Islet of Langerhans (tissue), 1 donor: Measurements from ENCODE around the gene MORN3.
"Not testable (repeated sequence)": the region's sequence is repeated elsewhere in the genome, so short reads cannot be mapped to it uniquely, and the experiment has no call there.

Source experiments
- FAIRE-seq: peaks from one replicate; lab custom pipeline; 2011; peaks lifted over from hg19 to GRCh38; lab: Jason Lieb, UNC

The MORN3 gene

DNA sequence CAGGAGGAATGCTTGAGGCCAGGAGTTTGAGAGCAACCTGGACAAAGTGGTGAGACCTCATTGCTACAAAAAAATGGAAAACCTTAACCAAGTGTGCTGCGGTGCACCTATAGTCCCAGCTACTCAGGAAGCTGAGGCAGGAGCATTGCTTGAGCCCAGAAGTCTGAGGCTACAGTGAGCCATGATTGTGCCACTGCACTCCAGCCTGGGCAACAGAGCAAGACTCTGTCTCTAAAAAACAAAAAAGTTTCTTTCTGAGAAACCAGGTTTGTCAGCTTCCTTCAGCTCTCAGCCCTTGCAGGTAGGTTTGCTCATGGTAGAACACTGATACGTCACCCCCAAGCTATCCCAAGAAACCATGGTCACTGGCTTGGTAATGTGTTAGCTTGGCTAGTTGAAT is 20.0 kb upstream of the MORN3 start:
- FAIRE-seq, result no peak

DNA sequence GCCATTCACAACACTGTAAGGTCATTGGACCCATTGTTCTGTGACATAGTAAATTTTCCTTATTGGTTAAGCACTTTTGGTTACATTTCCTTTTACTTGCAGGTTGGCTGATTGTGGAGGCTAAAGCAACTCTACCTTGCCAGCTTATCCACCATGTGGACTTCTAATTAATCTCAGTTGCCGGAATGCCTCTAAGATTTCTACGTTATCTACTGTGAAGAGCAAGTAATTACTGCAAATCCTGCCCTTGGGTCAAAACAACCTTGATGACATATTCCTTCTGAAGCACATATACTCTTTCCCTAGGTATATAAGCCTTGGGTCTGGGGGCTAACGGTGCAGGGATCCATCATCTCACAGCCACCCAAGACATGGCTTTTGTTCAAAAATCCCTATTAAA is 19.5 kb upstream of the MORN3 start:
- no peak for FAIRE-seq

DNA sequence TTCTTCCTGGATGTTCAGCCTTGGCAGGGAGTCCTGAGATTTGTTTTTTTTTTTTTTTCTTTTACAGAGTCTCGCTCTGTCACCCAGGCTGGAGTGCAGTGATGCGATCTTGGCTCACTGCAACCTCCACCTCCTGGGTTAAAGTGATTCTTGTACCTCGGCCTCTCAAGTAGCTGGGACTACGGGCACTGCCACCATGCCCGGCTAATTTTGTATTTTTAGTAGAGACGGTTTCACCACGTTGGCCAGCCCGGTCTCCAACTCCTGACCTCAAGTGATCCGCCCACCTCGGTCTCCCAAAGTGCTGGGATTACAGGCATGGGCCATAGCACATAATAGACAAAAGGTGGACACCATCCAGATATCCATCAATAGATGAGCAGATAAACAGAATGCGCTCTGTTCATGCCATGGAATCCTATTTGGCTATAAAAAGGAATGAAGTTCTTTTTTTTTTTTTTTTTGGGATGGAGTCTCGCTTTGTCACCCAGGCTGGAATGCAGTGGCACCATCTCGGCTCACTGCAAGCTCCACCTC is 10.3 kb upstream of the MORN3 start:
- FAIRE-seq, result not testable (repeated sequence)

DNA sequence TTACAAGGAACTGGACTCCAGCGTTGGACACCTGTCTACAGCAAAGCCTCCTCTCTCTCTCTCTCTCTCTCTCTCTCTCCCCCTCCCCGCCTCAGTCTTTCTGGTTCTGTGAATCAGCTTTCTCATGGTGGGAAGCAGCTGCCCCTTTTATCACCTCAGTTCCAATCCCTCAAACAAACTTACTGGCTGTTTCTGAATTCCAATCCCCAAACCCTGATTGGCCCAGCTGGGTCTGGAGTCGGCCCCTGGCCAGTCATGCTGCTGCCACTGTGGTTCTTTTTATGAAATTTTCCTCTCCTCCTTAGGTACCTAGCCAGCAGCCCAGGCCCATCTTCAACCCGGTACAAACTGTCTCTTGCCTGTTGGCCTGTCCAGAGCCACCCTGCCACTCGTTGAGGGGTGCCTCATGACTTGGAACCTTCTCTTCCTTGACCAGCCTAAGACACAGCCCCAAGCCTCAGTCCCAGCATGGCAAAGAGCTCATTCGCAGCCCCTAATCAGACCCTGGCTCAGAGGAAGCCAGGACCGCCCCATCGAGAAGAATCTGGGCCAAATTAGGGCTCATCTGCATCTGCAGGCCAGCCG is 9.4 kb upstream of the MORN3 start:
- no peak for FAIRE-seq

DNA sequence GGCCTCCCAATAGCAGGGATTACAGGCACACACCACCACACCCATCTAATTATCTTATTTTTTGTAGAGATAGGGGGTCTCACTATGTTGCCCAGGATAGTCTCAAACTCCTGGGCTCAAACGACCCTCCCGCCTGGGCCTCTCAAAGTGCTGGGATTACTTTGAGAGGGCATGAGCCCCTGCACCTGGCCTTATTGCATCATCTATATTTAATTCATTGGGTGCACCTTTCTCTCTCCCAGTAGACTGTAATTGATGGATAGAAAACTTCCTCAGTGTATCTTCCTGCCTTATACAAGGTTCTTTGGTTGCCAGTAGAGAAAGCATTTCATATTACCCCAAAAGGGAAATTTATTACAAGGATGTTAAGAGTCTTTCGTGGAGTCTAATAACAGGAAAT is 8.9 kb upstream of the MORN3 start:
- no peak for FAIRE-seq

DNA sequence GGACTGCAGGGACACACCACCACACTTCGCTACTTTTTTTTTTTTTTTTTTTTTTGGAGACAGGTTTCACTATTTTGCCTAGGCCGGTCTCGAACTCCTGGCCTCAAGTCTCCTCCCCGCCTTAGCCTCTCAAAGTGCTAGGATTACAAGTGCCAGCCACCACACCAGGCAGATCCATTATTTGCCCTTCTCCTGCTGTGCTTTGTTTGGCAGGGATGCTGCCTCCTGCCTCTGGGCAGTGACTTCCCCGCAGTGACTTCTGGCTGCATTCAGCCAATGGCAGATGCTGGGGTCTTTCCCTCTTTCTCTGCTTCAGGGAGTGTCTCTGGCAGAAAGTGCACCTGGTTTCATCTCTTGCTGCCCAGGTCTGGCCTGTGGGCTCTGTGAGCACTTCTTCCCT is 6.7 kb upstream of the MORN3 start:
- no peak for FAIRE-seq

DNA sequence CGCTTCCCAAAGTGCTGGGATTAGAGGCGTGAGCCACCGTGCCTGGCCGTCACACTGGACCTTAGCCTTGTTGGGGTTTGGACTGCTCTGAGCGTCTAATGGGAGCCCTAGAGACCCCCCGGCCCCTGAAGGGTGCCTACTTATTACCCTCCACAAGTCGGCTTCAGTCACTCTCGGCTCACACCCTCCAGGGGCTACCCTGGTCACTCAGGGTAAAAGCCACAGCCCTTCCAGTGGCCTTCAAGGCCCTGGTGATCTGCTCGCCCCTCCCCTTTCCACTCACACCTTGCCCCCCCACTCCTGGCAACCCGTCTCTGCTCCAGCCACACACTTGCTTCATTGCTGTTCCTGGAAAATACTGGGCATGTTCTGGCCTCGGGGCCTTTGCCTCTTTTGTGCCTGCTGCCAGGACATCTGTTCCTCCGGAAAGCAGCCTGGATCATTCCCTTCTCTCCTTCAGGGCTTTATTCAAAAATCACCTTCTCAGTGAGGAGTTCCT is 3.6 kb upstream of the MORN3 start:
- no peak for FAIRE-seq

DNA sequence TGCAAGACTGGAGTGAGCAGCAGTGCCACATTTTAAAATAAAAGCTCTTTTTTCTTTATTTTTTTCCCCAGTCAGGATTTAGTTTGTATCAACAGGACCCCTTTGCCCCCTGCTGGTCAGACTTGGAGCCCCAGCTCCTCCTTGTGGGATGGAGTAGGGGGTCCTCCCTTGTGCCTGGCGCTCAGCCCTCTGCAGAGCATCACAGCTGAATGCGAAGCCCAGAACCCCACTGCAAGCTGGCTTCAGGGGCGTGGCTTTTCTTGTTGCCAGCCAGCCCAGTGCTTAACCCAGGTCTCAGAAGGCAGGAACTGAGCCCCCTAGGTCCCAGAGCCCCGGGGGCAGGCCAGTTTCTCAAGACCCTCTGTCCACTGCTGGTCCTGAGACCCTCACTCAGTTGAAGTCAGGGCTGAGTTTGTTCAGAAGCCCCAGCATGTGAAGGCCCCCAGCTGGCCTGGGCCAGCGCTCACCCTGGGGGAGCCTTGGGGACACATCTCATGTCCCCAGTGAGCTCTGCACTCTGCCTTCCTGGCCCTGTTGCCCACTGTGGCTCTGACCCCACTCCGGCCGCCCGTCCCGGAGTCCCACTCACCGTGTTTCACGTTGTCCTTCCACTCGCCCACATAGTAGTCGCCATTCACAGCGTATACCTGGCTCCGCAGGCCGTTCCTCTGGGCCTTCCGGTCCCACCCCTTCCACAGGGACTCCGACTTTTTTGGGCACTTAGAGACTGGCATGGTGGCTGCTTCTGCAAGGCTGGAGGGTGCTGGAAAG is 519 bp downstream of the MORN3 start:
- no peak for FAIRE-seq

DNA sequence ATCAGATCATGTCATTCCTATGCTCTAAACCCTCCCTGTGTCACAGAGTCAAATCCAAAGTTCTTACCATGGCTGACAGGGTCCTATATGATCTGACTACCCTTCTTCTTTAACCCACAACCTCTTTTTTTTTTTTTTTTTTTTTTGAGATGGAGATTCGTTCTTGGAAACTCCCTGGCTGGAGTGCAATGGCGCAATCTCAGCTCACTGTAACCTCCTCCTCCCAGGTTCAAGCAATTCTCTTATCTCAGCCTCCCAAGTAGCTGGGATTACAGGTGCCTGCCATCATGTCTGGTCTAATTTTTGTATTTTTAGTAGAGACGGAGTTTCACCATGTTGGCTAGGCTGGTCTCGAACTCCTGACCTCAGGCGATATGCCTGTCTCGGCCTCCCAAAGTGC is 2.6 kb downstream of the MORN3 start:
- not testable (repeated sequence) for FAIRE-seq

DNA sequence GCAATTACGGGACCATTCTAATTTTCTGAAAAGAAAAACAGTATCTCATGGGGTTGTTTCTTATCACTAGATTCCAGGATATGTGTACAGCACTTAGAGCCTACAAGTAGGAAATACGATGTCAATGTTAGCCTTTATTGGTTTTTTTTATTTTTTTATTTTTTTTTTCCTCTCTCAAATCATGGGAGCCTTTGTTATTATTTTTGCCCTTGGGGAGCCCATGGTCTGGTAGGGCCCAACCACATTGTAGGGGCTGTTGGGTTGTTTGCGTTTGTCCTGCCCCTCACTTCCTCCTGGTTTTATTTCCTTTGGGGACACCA is 5.9 kb downstream of the MORN3 start:
- no peak for FAIRE-seq

DNA sequence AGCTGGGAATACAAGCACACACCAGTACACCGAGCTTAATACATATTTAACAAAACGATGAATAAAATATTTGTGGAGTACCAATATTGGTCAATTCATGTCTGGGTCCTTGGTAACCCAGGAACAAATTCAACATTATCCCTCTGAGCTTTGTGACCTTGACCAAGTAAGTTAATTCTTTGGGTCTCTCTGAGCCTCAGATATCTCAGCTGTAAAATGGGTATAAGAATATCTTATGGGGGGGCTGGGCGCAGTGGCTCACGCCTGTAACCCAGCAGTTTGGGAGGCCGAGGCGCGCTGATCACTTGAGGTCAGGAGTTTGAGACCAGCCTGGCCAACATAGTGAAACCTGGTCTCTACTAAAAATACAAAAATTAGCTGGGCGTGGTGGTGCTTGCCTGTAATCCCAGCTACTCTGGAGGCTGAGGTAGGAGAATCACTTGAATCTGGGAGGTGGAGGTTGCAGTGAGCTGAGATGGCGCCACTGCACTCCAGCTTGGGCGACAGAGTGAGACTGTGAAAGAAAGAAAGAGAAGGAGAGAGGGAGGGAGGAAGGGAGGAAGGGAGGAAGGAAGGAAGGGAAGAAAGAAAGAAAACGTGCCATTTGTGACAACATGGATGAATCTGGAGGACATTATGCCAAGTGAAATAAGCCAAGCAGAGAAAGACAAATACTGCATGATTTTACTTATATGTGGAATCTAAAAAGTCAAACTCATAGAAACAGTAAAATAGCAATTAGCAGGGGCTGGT is 7.9 kb downstream of the MORN3 start:
- not testable (repeated sequence) for FAIRE-seq

DNA sequence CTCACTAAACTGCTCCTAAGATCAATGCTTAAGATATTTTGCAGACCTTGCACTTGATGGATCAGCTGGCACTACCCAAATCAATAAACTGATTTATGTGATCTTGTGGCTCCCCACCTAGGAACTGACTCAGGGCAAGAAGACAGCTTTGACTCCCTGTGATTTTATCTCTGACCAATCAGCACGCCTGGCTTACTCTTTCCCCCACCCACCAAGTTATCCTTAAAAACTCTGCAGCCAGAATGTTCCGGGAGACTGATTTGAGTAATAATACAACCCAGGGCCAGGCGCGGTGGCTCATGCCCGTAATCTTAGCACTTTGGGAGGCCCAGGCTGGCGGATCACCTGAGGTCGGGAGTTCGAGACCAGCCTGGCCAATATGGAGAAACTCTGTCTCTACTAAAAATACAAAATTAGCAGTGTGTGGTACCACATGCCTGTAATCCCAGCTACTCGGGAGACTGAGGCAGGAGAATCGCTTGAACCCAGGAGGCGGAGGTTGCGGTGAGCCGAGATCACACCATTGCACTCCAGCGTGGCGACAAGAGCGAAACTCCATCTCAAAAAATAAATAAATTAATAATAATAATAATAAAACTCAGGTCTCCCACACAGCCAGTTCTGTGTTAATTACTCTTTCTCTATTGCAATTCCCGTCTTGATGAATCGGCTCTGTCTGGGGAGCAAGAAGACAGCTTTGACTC is 12.0 kb downstream of the MORN3 start:
- no peak for FAIRE-seq

DNA sequence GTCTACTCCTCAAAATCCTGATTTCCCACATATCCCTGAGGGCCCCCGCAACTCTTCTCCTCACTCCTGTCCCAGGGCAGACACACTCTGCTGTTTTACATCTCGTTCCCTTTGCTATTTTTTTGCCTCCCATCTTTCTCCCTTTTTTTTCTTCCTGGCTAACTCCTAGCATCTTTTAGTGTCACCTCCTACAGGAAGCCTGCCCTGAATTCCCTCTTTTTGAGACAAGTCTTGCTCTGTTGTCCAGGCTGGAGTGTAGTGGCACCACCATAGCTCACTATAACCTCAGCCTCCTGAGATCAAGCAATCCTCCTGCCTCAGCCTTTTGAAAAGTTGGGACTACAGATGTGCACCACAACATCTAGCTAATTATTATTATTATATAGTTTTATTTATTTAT is 13.3 kb downstream of the MORN3 start:
- FAIRE-seq, result no peak

DNA sequence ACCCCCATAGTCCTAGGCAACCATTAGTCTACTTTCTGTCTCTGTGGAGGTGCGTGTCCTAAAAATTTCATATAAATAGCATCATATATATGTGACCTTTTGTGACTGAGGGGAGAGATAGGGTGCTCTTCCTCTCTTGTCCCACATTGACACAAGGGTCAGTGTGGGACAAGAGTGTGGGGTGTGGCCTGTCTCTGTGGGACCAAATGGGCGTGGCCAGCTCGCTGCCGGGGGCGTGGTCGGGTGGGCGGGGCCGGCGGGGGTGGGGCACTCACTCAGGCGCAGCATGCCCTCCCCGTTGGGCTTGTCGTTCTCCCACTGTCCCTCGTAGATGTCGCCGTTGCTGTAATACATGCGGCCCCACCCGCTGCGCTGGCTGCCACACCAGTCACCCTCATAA is 15.5 kb downstream of the MORN3 start:
- FAIRE-seq, result no peak

DNA sequence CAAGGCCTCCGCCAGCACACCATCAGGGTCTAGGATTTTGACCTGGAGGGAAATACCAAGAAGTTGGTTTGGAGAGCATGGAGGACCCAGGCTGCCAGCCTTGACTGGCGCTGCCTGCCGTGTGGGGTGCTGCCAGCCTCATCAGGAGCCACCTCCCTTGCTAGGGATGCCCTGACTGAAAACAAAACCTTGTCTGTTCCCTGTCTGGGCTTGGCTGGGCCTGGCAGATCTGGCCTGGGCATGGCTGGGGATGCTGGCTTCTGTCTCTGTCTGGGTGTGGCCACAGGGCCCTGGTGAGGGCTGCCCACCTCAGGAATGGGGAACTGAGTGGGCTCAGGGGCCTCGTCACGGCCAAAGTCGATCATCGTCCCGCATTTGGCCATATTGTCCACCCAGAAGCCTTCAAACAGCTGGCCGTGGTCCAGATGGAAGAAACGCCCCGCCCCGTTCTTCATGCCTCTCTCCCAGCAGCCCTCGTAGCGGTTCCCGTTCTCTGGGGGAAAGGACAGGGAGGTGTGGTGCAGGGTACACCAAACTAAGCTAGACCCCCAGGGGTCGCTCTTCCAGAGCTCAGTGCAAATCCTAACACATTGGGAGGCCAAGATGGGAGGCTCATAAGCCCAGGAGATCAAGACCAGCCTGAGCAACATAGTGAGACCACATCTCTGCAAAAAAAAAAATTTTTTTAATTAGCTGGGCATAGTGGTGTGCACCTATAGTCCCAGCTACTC is 16.5 kb downstream of the MORN3 start:
- FAIRE-seq, result no peak

DNA sequence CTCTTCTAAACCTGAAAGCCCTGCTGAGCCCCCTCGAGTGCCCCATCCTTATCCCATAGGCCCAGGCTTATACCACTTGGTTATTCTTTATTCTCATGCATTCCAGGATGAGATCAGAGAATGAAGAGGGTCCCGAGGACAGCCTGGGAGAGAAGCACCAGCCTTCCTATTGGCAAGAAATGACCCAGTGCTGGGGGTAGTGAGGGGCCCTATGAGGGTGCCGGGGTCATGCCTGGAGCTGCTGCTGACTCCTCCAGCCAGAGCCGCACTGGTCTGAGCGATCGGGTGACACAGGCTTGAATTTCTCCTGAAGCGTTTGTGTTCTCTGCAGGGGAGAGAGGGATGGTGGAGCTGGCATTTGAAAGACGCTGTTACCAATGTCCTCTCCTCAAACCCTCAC is 18.1 kb downstream of the MORN3 start:
- FAIRE-seq, result no peak

DNA sequence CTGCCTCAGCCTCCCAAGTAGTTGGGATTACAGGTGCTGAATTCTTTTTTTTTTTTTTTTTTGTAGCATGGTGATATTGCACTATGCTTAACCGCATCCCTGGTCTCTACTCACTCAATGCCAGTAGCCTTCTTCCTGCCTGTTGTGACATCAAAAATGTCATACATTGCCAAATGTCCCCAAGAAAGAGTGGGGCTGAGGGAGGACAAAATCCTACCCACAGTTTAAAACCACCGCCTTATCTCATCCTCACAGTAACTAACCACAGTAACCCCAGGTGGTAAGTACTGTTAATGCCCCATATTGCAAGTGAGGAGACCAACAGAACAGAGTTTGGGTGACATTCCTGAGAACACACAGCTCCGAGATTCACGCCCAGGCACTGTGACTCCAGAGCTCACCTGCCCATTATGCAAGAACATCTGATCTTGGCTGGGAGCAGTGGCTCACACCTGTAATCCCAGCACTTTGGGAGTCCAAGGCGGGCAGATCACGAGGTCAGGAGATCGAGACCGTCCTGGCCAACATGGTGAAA is 19.6 kb downstream of the MORN3 start:
- FAIRE-seq, result no peak

DNA sequence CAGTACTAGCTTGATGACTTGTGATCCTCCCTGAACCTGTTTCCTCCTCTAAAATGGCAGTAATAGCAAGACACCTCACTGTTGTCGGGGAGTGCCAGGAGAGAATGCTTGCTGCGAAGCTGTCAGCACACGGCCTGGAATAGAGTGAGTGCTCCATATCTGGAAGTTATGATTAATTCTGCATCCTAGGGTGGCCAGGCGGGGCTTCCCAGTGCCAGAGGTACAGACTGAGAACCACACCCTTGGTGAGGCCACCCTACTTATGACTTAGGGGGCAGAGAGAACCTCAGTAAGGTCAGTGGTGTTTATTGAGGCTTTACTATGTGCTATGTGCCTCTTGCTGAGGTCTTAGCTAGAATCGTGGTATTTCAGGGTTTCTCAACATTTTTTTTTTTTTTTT is 20.1 kb downstream of the MORN3 start:
- FAIRE-seq, result no peak

DNA sequence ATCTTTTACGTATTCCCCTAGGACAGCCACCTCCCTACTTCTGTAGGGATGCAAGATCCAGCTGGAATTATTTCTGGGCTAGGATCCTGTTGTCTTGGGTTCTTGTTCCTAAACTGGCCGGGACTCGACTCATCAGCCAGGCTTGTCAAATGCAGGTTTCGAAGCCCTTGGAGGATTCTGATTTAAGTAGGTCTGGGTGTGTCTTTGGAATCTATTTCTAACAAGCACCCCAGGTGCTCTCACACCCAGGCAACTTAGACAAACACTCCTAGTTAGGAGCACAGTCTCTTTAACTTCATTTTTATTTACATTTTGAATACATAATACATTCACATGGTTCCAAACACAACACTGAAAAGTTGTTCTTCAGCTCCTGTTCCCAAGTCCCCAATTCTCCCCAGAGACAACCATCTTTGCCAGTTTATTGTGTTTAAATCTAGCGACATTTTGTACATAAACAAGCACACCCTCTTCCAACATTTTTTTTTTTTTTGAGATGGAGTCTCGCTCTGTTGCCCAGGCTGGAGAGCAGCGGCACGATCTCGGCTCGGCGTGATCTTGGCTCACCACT is 20.9 kb downstream of the MORN3 start:
- FAIRE-seq, result no peak

DNA sequence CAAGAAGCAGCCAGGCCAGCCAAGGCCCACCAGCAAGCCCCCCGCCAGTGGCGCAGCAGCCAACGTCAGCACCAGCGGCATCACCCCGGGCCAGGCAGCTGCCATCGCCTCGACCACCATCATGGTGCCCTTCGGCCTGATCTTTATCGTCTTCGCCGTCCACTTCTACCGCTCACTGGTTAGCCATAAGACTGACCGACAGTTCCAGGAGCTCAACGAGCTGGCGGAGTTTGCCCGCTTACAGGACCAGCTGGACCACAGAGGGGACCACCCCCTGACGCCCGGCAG is 28.2 kb downstream of the MORN3 start:
- FAIRE-seq, result no peak
